HepG2 (cell line): ENCODE measurements around the gene RCE1. TPM values are rescaled to one million over a fixed set of nuclear protein-coding genes. Genes with fewer than 3 reads are reported as not detected.

Experiments used
- ARID4A ChIP-seq: sonication (generic); formaldehyde crosslinking; IDR thresholded peaks from 2 replicates; pipeline ENCODE4 v1.5.0; 2020; ENCODE audit warnings: mild to moderate bottlenecking, missing genetic modification reagents, borderline replicate concordance
- CREB3 ChIP-seq: sonication (generic); formaldehyde crosslinking; IDR thresholded peaks from 2 replicates; pipeline ENCODE4 v1.5.0; 2020; ENCODE audit warnings: missing genetic modification reagents
- DPF2 ChIP-seq: sonication (generic); formaldehyde crosslinking; IDR thresholded peaks from 2 replicates; pipeline ENCODE4 v1.4.0; 2020; ENCODE audit warnings: mild to moderate bottlenecking, low read depth, missing genetic modification reagents, borderline replicate concordance
- FIP1L1 ChIP-seq: fragments of 200-400 bp; formaldehyde crosslinking; IDR thresholded peaks from 2 replicates; pipeline ENCODE4 v1.6.1; 2018; ENCODE audit warnings: low read depth, mild to moderate bottlenecking, low read length, moderate library complexity, borderline replicate concordance; ENCODE audit not compliant: insufficient read depth
- FOXC1 ChIP-seq: sonication (generic); formaldehyde crosslinking; IDR thresholded peaks from 2 replicates; pipeline ENCODE4 v1.8.0; 2022; ENCODE audit warnings: mild to moderate bottlenecking, missing genetic modification reagents, borderline replicate concordance
- KLF6 ChIP-seq: IDR thresholded peaks from 2 replicates; pipeline ENCODE4 v1.8.0; 2016; ENCODE audit warnings: missing biosample characterization, missing genetic modification reagents
- MLXIP ChIP-seq: sonication (generic); formaldehyde crosslinking; IDR thresholded peaks from 2 replicates; pipeline ENCODE4 v1.9.0; 2021; ENCODE audit warnings: missing genetic modification reagents, borderline replicate concordance
- MXD1 ChIP-seq: sonication (generic); formaldehyde crosslinking; IDR thresholded peaks from 2 replicates; pipeline ENCODE4 v1.4.0; 2020; ENCODE audit warnings: mild to moderate bottlenecking, missing genetic modification reagents
- MYC ChIP-seq: sonication (generic); formaldehyde crosslinking; IDR thresholded peaks from 2 replicates; pipeline ENCODE4 v1.9.0; 2021; ENCODE audit warnings: missing genetic modification reagents, borderline replicate concordance
- SPEN ChIP-seq: sonication (generic); formaldehyde crosslinking; IDR thresholded peaks from 2 replicates; pipeline ENCODE4 v1.5.1; 2020; ENCODE audit warnings: low read depth, mild to moderate bottlenecking, missing genetic modification reagents
- TBX3 ChIP-seq: fragments of 450-650 bp; IDR thresholded peaks from 2 replicates; pipeline ENCODE4 v1.6.1; 2017; ENCODE audit warnings: antibody characterized with exemption, mild to moderate bottlenecking, inconsistent platforms, borderline replicate concordance
- TOPORS ChIP-seq: sonication (generic); formaldehyde crosslinking; IDR thresholded peaks from 2 replicates; pipeline ENCODE4 v1.8.0; 2023; ENCODE audit warnings: mild to moderate bottlenecking, missing genetic modification reagents
- XRCC5 ChIP-seq: fragments of 200-400 bp; formaldehyde crosslinking; optimal IDR thresholded peaks from 2 replicates; pipeline ENCODE3; 2017; ENCODE audit warnings: mild to moderate bottlenecking, low read length
- ZNF468 ChIP-seq: sonication (generic); formaldehyde crosslinking; IDR thresholded peaks from 2 replicates; pipeline ENCODE4 v1.8.0; 2022; ENCODE audit warnings: mild to moderate bottlenecking, moderate library complexity, missing genetic modification reagents
- ZNF570 ChIP-seq: sonication (generic); formaldehyde crosslinking; IDR thresholded peaks from 2 replicates; pipeline ENCODE4 v1.4.0; 2020; ENCODE audit warnings: mild to moderate bottlenecking, missing genetic modification reagents, borderline replicate concordance
- ZNF775 ChIP-seq: sonication (generic); formaldehyde crosslinking; IDR thresholded peaks from 2 replicates; pipeline ENCODE4 v1.4.0; 2020; ENCODE audit warnings: missing genetic modification reagents, mild to moderate bottlenecking, moderate library complexity, borderline replicate concordance
- polyA plus RNA-seq, 8 experiments: library from polyadenylated mRNA; depleted of rRNA in 3 of 8; stranded (reverse) in 7 of 8; unstranded in 1 of 8; fragments of >200 nt; fragmentation: Illumina TruSeq in 4 of 8; extraction: Trizol in 4 of 8; gene quantifications; 2 replicates each; pipeline versions ENCODE4 v1.2.1 to v1.2.3, GENCODE V29; 2011 to 2016; ENCODE audit warnings: low read depth in 4 of 8, missing spikeins in 1 of 8, mixed read lengths in 1 of 8; ENCODE audit not compliant: insufficient read depth in 1 of 8
- total RNA-seq, 5 experiments: library from RNA; depleted of rRNA; stranded (reverse); fragments of >200 nt; fragmentation: Illumina TruSeq; extraction: Trizol; gene quantifications; 2 replicates each; pipeline ENCODE4 v1.2.3, GENCODE V29; 2016; ENCODE audit warnings: low read depth in 1 of 5

RCE1 gene
- total and polyA plus RNA-seq, 2 of the 13 experiments (the other 11 are each of a cell fraction or from before 2014, with no cell fraction given), result 22.2 to 22.4 TPM

- TF ChIP-seq CREB3 (CRISPR knock-in tag) (0 out of 2 replicates have a peak, but pooled peaks have one; percentile 31), ZNF775 (CRISPR knock-in tag) (no peak), KLF6 (peak; percentile 87), ARID4A (CRISPR knock-in tag) (peak; percentile 87), SPEN (CRISPR knock-in tag) (peak; percentile 82), TOPORS (no peak; the same call in 1 of the 2 replicates), MYC (CRISPR knock-in tag) (peak; percentile 36; the same call in 1 of the 2 replicates), MXD1 (peak; percentile 47; the same call in 1 of the 2 replicates), XRCC5 (peak; percentile 84), MLXIP (CRISPR knock-in tag) (peak; percentile 56; the same call in 1 of the 2 replicates), FIP1L1 (0 out of 2 replicates have a peak, but pooled peaks have one; percentile 70), DPF2 (CRISPR knock-in tag) (no peak), TBX3 (no peak), FOXC1 (CRISPR knock-in tag) (peak; percentile 18; the same call in 1 of the 2 replicates), ZNF570 (no peak), ZNF468 (CRISPR knock-in tag) (peak; percentile 74; the same call in 1 of the 2 replicates)
Observed at GRCh38 chr11:66842896-66843775, at the start of gene RCE1 (continued).
